Large intestine (tissue), 3 donors: ENCODE data around the gene ITPK1. TPM values are rescaled to one million over a fixed set of nuclear protein-coding genes. Genes with fewer than 3 reads are reported as not detected.

Experiments used
- DNase-seq, 2 donors: peaks; one replicate each; pipeline versions ENCODE4 v3.0.0 to v3.0.0-alpha.2; 2013
- H3K27ac ChIP-seq: one replicate; pipeline ENCODE4 v1.5.1; 2013; ENCODE audit warnings: low read length
- H3K27me3 ChIP-seq: 2 replicates; pipeline ENCODE4 v1.6.1; 2013; ENCODE audit warnings: low read length; ENCODE audit not compliant: control insufficient read depth, insufficient read depth
- H3K36me3 ChIP-seq: 2 replicates; pipeline ENCODE4 v1.6.1; 2013; ENCODE audit warnings: low read length; ENCODE audit not compliant: control insufficient read depth, insufficient read depth
- H3K4me1 ChIP-seq: one replicate; pipeline ENCODE4 v1.6.1; 2013; ENCODE audit warnings: low read length; ENCODE audit not compliant: control insufficient read depth, insufficient read depth
- H3K4me3 ChIP-seq: one replicate; pipeline ENCODE4 v1.5.1; 2013; ENCODE audit warnings: low read length
- H3K9me3 ChIP-seq: one replicate; pipeline ENCODE4 v1.6.1; 2013; ENCODE audit warnings: mild to moderate bottlenecking, low read depth, low read length, moderate library complexity; ENCODE audit not compliant: control insufficient read depth
- WGBS: methylation state at CpG from one replicate; pipeline ENCODE4 v1.1.5; 2013; ENCODE audit warnings: low lambda C conversion rate; ENCODE audit not compliant: insufficient coverage; 5-methylcytosine and 5-hydroxymethylcytosine counted together
- polyA plus RNA-seq: library from polyadenylated mRNA; unstranded; fragments of 120-200 nt; gene quantifications from one replicate; pipeline ENCODE4 v1.2.1, GENCODE V29; 2013

The ITPK1 gene
- polyA plus RNA-seq, 1 donor = 139 TPM

DNA sequence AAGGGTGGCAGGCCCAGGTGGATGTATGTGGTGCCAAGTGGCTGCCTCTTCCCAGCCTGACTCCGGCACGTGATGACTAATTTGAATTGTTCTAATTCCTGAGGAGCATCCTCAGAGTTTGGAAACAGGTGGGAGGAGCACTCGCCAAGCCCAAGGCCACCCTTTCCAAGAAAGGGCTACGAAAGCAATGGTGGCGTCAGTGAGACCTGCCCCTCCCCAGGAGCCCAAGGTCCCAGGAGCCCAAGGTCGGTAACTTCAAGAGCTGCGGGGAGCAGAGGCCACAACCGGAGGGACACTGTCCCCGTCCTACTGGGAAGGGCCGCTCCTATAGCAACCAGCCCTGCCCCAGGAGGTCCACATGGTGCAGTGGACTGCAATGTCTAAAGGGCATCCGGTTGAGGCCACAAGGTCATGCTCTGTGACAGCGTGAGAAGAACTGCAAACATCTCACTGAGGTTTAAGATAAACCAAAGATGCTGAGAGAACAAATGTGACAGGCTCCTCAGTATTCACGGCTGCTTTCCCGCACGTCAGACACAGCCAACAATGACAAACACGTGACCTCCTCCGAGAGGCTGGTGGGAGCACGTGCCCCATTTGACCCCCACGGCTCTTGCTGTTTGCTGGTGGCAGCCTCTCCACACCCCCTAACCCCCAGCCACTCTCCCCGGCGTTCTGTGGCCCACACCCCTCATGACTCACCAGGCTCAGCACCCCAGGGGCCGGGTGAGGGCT, 79.6 kb downstream of the ITPK1 start:
- Histone ChIP-seq H3K4me1 (peaks cover 81% of the 10 kb centered on the region), H3K36me3 (no peaks in the 10 kb centered on the region)

DNA sequence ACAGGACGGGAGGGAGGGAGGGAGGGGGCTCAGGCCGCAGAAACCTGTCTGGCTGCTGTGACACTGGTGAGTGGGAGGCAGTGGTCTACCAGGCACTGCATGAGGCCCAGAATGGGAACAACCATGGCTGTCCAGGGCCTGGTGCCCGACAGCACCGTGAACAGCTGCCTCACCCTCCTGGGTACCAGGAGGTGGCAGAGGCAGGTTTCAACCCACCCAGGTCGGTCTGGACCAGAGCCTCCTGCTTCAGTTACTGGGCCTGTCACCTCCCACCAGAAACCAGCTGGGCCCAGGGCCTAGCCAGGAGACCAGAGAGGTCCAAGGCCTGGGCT, 80.2 kb downstream of the ITPK1 start:
- H3K27ac ChIP-seq = peak overlapping the region; percentile 80
- H3K4me1 ChIP-seq = peaks cover 75% of the 10 kb centered on the region
- DNase-seq = no peak

More for the DNA sequence above, 79.6 kb downstream of the ITPK1 start:
- DNase-seq = peak; percentile 66 to 81
- H3K27me3 ChIP-seq = no peaks in the 10 kb centered on the region
- WGBS = no CpG with 5 or more reads among the region's 22 CpGs
- peak overlapping the region; percentile 80 for H3K27ac ChIP-seq
- H3K4me3 ChIP-seq = no peak overlapping the region
- H3K9me3 ChIP-seq = no peaks in the 10 kb centered on the region

DNA sequence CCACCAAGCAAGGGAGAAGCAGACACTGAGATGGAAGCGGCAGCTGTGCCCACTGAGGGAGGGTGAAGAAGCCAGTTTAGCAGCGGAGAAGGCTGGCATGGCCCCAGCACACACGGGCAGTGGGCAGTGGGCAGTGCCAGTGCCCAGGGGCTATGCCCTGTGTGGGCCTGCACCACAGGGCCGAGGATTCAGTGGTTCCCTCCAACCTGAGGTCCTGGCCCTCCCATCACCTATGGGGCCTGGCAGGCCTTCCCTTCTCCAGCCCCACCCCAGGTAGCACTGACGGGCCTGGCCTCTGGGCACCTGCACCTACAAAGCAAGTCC, 81.1 kb downstream of the ITPK1 start:
- H3K36me3 ChIP-seq = peaks cover 3% of the 10 kb centered on the region
- H3K27me3 ChIP-seq = no peaks in the 10 kb centered on the region
- H3K9me3 ChIP-seq = no peaks in the 10 kb centered on the region
- DNase-seq = no peak
- H3K4me1 ChIP-seq = peaks cover 66% of the 10 kb centered on the region
- WGBS = no CpG with 5 or more reads among the region's 5 CpGs
- peak overlapping the region; percentile 80 for H3K27ac ChIP-seq
- no peak overlapping the region for H3K4me3 ChIP-seq

More for the DNA sequence above, 80.2 kb downstream of the ITPK1 start:
- Histone ChIP-seq H3K27me3 (no peaks in the 10 kb centered on the region), H3K4me3 (no peak overlapping the region), H3K36me3 (no peaks in the 10 kb centered on the region), H3K9me3 (no peaks in the 10 kb centered on the region)
- no CpG with 5 or more reads among the region's 5 CpGs for WGBS

DNA sequence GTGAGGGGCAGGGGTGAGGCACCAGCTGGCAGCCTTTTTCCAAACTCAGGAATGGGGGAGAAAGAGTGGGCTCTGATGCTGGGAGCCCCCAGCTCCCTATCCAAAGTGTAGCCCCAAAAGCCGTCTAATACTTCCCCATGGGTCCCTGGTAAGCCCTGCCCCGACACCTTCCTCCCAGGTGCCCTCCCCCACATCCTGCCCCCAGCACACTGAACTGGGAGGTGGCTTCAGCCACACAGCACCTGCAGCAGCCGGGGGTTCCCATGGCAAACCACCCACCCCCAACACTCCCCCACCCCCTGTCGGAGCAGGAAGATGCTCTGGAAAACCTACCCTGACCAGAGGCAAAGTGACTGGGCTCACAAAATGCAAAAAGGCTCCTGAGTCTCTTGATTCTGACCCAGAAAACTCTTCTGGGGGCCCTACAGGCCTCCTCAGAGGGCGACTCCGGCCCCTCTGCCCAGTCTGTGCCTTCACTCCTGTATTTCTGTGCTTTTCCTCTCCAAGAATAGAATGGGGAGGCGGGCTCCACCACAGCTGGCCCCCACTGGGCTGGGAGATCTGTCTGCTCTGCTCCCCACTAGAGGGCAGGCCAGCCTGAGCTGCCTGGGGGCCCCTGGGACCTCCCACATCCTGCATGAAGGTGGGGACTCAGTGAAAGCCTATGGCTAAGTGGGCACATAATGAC, 81.6 kb downstream of the ITPK1 start:
- peak overlapping the region; percentile 72 for H3K27ac ChIP-seq
- H3K9me3 ChIP-seq = no peaks in the 10 kb centered on the region
- DNase-seq = peak in 1 of 2 donors; percentile 45
- no peaks in the 10 kb centered on the region for H3K27me3 ChIP-seq
- H3K4me1 ChIP-seq = peaks cover 61% of the 10 kb centered on the region
- no peak overlapping the region for H3K4me3 ChIP-seq
- no CpG with 5 or more reads among the region's 7 CpGs for WGBS
- H3K36me3 ChIP-seq = peaks cover 3% of the 10 kb centered on the region

DNA sequence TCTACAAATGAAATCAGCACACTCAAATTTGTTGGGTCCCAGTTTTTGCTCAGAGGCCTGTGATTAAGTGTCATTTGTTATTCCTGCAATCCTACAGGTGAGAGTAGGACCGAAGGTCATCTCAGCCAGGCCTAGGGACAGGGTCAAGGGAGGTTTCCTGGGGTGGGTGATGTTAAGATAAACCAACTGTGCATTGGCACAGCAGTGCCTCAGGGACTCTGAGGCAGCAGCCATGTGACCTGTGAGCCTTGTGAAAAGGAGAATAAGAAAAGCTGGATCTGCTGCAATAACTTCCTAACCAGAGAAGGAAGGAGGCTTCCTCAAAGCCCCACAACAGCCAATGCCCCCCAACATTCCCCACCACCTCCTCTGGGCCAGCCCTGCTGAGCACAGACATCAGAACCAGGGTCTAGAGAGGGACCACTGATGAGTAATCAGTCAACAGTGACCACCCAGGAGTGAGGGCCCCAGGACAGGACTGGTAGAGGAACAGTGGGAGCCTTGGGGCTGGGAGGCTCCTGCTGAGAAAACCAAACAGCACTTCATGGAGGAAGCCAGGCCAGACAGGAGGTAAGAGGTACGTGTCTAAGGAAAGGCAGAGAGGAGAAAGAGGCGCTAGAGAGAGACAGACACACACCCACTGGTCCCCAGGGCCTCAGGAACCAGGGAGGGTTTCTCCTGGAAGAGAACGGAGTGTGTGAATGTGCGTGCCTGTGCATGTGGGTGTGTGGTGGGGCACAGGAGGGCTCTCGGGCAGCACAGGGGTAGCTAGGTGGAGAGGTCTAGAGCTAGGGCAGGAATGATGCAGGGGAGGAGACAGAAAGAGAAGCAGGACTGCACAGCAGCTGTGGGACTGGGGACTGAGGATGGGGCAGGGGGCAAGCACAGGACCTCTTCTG, 82.4 kb downstream of the ITPK1 start:
- no CpG with 5 or more reads among the region's 6 CpGs for WGBS
- Histone ChIP-seq H3K9me3 (no peaks in the 10 kb centered on the region), H3K36me3 (peaks cover 8% of the 10 kb centered on the region), H3K27me3 (no peaks in the 10 kb centered on the region), H3K4me1 (peaks cover 57% of the 10 kb centered on the region), H3K27ac (peak overlapping the region; percentile 72), H3K4me3 (no peak overlapping the region)
- peak in 1 of 2 donors; percentile 55 for DNase-seq

DNA sequence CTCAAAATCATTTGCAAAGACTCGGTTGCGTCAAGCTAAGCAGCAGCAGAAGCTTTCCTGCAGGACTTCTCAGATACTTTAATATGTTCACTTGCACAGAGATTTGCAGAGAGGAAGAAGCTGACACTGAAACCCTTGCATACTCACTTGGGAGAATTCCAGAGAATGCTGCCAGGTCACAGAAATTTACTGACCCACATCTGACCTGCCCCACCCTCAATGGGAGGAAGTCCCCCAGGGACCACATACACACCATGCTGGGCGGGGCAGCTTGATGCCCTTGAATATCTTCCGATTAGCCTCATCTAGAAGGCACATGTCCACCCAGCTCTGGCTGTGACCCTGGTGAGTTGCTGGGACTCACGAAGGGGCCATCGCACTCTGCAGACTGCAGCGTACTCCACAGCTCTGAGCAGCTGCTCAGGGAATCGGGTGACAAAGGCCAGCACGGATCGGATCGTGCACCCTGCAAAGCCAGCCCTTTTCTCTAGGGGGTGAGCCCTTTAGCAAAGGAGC, 83.2 kb downstream of the ITPK1 start:
- Histone ChIP-seq H3K27ac (peak overlapping the region; percentile 72), H3K9me3 (no peaks in the 10 kb centered on the region), H3K4me3 (no peak overlapping the region), H3K27me3 (no peaks in the 10 kb centered on the region), H3K36me3 (peaks cover 8% of the 10 kb centered on the region), H3K4me1 (peaks cover 56% of the 10 kb centered on the region)
- peak in 1 of 2 donors; percentile 27 for DNase-seq
- no CpG with 5 or more reads among the region's 11 CpGs for WGBS

DNA sequence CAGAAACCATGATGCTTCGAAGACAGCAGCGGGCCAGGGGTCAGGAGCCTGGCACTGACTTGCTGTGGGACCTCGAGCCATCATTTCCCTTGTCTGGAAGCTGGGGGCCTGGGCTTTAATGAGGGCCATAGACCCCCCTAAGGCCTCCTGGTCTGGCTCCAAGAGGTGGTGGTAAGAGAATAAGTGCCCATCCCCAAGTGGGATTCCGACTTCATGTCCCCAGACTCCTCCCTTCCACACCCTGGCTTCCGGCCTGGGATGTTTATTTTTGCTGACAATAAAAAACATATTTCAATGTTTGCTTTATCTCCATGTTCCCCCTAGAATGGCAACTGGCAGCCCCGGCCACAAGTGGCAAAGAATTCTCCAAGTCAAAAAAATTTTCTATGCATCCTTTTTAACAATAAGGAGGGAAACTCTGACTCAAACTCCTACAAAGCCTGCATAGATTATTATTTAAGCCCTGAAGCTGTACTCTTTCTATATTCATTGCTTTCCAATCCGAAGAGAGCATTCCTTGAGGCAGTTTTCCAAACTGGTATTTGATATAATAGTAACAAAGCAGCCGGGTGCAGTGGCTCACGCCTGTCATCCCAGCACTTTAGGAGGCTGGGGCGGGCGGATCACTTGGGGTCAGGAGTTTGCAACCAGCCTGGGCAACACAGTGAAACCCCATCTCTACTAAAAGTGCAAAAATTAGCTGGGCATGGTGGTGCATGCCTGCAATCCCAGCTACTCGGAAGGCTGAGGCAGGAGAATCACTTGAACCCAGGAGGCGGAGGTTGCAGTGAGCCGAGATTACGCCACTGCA, 84.0 kb downstream of the ITPK1 start:
- no peaks in the 10 kb centered on the region for H3K27me3 ChIP-seq
- no peak overlapping the region for H3K27ac ChIP-seq
- peaks cover 8% of the 10 kb centered on the region for H3K36me3 ChIP-seq
- H3K4me1 ChIP-seq = peaks cover 48% of the 10 kb centered on the region
- no peak for DNase-seq
- no peak overlapping the region for H3K4me3 ChIP-seq
- H3K9me3 ChIP-seq = no peaks in the 10 kb centered on the region
- WGBS = 88% methylated on average over 1 of the region's 15 CpGs

DNA sequence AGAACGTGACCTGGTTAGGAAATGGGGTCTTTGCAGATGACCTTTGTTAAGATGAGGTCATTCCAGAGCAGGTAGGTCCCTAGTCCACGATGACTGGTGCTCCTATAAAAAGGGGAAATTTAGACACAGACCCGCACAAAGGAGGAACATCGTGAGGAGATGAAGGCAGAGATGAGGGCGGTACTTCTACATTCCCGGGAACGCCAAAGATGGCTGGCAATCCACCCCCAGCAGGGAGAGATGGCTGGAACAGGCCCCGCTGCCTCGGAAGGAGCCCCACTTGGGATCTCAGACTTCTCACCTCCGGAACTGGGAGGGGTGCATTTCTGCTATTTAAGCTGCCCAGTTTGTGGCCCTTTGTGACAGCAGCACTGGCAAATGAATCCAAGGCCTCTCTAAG, 85.0 kb downstream of the ITPK1 start:
- no peaks in the 10 kb centered on the region for H3K27me3 ChIP-seq
- H3K9me3 ChIP-seq = no peaks in the 10 kb centered on the region
- peaks cover 41% of the 10 kb centered on the region for H3K4me1 ChIP-seq
- no peak overlapping the region for H3K27ac ChIP-seq
- DNase-seq = no peak
- WGBS = no CpG with 5 or more reads among the region's 10 CpGs
- H3K36me3 ChIP-seq = peaks cover 8% of the 10 kb centered on the region
- H3K4me3 ChIP-seq = no peak overlapping the region

DNA sequence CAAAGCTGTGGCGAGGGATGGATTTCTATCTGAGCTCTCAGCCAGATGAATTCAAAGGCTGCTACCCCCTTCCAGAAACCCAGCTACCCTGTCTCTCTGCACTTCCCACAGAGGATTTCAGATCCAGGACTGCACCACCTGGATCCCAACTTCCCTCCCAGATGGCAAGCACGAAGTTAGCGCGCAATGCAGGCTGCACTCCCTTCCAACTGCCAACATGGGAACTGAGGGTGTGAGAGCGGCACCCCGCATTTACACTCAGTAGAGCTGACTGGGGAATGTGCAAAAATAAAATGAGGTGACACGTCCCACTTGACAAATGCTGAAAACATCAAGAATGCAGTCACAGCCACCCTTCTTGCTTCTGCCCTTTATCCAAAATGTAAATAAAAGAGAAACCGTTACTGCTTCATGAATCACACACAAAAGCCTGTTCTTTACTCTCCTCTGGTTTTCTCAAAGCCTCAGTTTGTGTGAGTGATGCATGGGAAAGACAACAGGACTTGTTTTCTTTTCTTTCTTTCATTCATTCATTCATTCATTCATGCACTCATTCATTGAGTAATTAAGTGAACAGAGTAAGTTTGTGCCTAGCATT, 85.7 kb downstream of the ITPK1 start:
- no peak for DNase-seq
- peaks cover 8% of the 10 kb centered on the region for H3K36me3 ChIP-seq
- H3K27me3 ChIP-seq = no peaks in the 10 kb centered on the region
- no peak overlapping the region for H3K4me3 ChIP-seq
- 100% methylated on average over 1 of the region's 8 CpGs for WGBS
- H3K9me3 ChIP-seq = no peaks in the 10 kb centered on the region
- H3K4me1 ChIP-seq = peaks cover 39% of the 10 kb centered on the region
- no peak overlapping the region for H3K27ac ChIP-seq
